TTC549 (cell line): ENCODE measurements around the gene FTO.
"Not testable (repeated sequence)": the region's sequence is repeated elsewhere in the genome, so short reads cannot be mapped to it uniquely, and the experiment has no call there.

Experiments used
- FAIRE-seq: peaks from 2 replicates; lab custom pipeline; 2012; peaks lifted over from hg19 to GRCh38; lab: Jason Lieb, UNC

The FTO gene

GRCh38 chr16:53827741-53828140 lies 123.8 kb downstream of the FTO start:
- FAIRE-seq, result no peak

GRCh38 chr16:53829186-53829747 lies 125.3 kb downstream of the FTO start:
- no peak for FAIRE-seq

GRCh38 chr16:53832896-53833544 lies 129.1 kb downstream of the FTO start:
- FAIRE-seq, result no peak

- FAIRE-seq, result no peak
Observed at GRCh38 chr16:53836142-53836541, 132.2 kb downstream of the FTO start.

- FAIRE-seq, result no peak
Observed at GRCh38 chr16:53836680-53837079, 132.7 kb downstream of the FTO start.

- no peak for FAIRE-seq
Observed at GRCh38 chr16:53837426-53837825, 133.5 kb downstream of the FTO start.

GRCh38 chr16:53839150-53839549 lies 135.2 kb downstream of the FTO start:
- no peak for FAIRE-seq

- FAIRE-seq, result no peak
Observed at GRCh38 chr16:53840456-53840855, 136.5 kb downstream of the FTO start.

- FAIRE-seq, result no peak
Observed at GRCh38 chr16:53841884-53842283, 137.9 kb downstream of the FTO start.

GRCh38 chr16:53843084-53843483 lies 139.1 kb downstream of the FTO start:
- no peak for FAIRE-seq

GRCh38 chr16:53844804-53845203 lies 140.8 kb downstream of the FTO start:
- FAIRE-seq, result no peak

- FAIRE-seq, result not testable (repeated sequence)
Observed at GRCh38 chr16:53846549-53846948, 142.6 kb downstream of the FTO start.

- no peak for FAIRE-seq
Observed at GRCh38 chr16:53846971-53847370, 143.0 kb downstream of the FTO start.

GRCh38 chr16:53848277-53848942 lies 144.5 kb downstream of the FTO start:
- FAIRE-seq, result no peak

GRCh38 chr16:53848950-53849349 lies 145.0 kb downstream of the FTO start:
- no peak for FAIRE-seq

GRCh38 chr16:53849585-53849984 lies 145.6 kb downstream of the FTO start:
- FAIRE-seq, result no peak

GRCh38 chr16:53849994-53850393 lies 146.0 kb downstream of the FTO start:
- FAIRE-seq, result no peak

- FAIRE-seq, result no peak
Observed at GRCh38 chr16:53852678-53853077, 148.7 kb downstream of the FTO start.

GRCh38 chr16:53855056-53855455 lies 151.1 kb downstream of the FTO start:
- FAIRE-seq, result no peak

GRCh38 chr16:53855511-53855910 lies 151.6 kb downstream of the FTO start:
- FAIRE-seq, result no peak

- no peak for FAIRE-seq
Observed at GRCh38 chr16:53859995-53860540, 156.1 kb downstream of the FTO start.

GRCh38 chr16:53863861-53864260 lies 159.9 kb downstream of the FTO start:
- no peak for FAIRE-seq

- no peak for FAIRE-seq
Observed at GRCh38 chr16:53864819-53865493, 161.0 kb downstream of the FTO start.
